Motor neuron (in vitro differentiated cells): ENCODE data around the gene UGGT2. TPM values are rescaled to one million over a fixed set of nuclear protein-coding genes. Genes with fewer than 3 reads are reported as not detected.
"Not testable (repeated sequence)": the region's sequence is repeated elsewhere in the genome, so short reads cannot be mapped to it uniquely, and the experiment has no call there.

Source experiments
- ATAC-seq, 8 experiments: fragments of 200-7000 bp; cut with Tn5 transposase; replicated peaks in 6 of 8; 2 replicates each; pipeline ENCODE4 v1.8.0; 2021; ENCODE audit warnings: mild to moderate bottlenecking in 8 of 8, moderate library complexity in 8 of 8
- H3K27ac ChIP-seq, 2 donors: fragments of 250-450 bp; sonication (Bioruptor Pico); 2 replicates each; pipeline ENCODE4 v1.9.0; 2021; ENCODE audit warnings: antibody characterized with exemption in 2 of 2, mild to moderate bottlenecking in 2 of 2, moderate library complexity in 1 of 2
- H3K4me1 ChIP-seq, 2 donors: fragments of 250-450 bp; sonication (Bioruptor Pico); replicated peaks in 1 of 2; 2 replicates each; pipeline ENCODE4 v1.6.1; 2021; ENCODE audit warnings: antibody characterized with exemption in 2 of 2, mild to moderate bottlenecking in 2 of 2, moderate library complexity in 1 of 2
- H3K4me3 ChIP-seq, 5 donors: fragments of 250-450 bp; sonication (Bioruptor Pico); 2 replicates each; pipeline ENCODE4 v1.9.0; 2021; ENCODE audit warnings: antibody characterized with exemption in 5 of 5, mild to moderate bottlenecking in 5 of 5, moderate library complexity in 4 of 5
- WGBS, 10 experiments: fragments of 450-650 bp; shearing (Covaris generic); methylation state at CpG; one replicate each; pipeline ENCODE4 v1.0.0; 2022; 5-methylcytosine and 5-hydroxymethylcytosine counted together
- in situ Hi-C, 9 experiments: fragments of 400-800 bp; cut with MboI; loops; one replicate each; pipeline ENCODE4 v1.15.0; 2021; ENCODE audit warnings: low sequenced_read_pairs in 9 of 9, low pct_unique_long_range_greater_than_20kb in 2 of 9; ENCODE audit not compliant: unreplicated experiment in 9 of 9
- total RNA-seq, 8 experiments: library from RNA; unstranded; fragments of 300-600 nt; gene quantifications; 2 replicates each; pipeline versions ENCODE4 v1.2.3 to v1.2.4, GENCODE V29; 2022

UGGT2 gene
- total RNA-seq, 8 experiments from 2014 or later: 21.7 to 50.0 (median 33.8) TPM

DNA sequence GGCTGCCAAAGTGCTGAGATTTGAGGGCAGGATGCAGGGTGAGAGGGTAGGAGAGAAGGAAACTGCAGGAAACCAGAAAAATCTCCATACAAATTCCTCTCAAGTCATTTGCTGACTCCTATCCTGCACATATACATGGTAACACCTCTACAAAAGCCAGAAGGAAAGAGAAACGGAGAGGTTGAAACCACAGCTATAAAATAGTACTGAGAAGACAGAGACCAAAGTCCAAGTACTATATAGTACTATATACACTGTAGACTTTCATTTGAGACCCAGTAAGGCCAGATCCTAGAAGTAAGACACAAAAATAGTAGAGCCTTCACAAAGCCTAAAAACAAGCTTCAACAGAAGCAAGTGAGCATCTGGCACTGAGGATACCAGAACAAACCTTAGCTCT lies 103.1 kb downstream of the UGGT2 start:
- Histone ChIP-seq H3K4me3 (no peak overlapping the region), H3K4me1 (peaks cover 0 to 3% of the 10 kb centered on the region in 2 donors), H3K27ac (no peak overlapping the region)
- in situ Hi-C loops: no loop called here
- WGBS, 10 experiments: 0 to 100% (median 80%) methylated on average over 1 of the region's 1 CpG; no CpG with 5 or more reads in 1 of the 10 experiments
- ATAC-seq: no peak

DNA sequence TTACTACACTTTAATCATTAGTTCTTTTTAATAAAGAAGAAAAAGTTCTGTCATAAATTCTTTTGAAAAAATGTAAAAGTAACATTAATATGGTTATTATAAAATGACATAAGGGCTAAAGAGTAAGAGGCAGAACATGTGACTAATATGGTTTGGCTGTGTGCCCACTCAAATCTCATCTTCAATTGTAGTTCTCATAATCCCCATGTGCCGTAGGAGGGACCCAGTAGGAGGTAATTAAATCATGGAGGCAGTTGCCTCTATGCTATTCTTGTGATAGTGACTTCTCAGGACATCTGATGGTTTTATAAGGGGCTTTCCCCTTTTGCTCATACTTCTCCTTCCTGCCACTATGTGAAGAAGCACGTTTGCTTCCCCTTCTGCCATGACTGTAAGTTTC lies 104.5 kb downstream of the UGGT2 start:
- Histone ChIP-seq H3K27ac (no peak overlapping the region), H3K4me3 (no peak overlapping the region), H3K4me1 (no peaks in the 10 kb centered on the region)
- in situ Hi-C loops: no loop called here
- WGBS, 10 experiments: 50 to 100% (median 87%) methylated on average over 1 to 2 of the region's 2 CpGs; no CpG with 5 or more reads in 4 of the 10 experiments
- no peak for ATAC-seq

DNA sequence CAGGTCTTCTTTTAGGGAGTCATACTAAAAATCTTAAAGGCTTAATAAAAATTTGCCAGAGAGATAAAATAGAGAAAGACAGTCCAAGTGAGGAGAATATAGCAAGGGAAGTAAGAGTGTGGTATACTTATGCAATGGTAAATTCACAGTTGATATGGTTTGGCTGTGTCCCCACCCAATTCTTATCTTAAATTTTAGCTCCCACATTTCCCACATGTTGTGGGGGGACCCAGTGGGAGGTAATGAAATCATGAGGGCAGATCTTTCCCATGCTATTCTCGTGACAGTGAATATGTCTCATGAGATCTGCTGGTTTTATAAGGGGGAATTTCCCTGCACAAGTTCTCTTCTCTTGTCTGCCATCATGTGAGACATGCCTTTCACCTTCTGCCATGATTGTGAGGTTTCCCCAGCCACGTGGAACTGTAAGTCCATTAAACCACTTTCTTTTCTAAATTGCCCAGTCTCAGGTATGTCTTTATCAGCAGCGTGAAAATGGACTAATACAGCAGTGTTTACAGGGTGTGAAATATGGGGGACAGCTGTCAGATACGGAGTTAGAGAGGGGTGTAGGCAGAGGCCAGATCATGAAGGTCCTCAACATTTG lies 115.4 kb downstream of the UGGT2 start:
- no peak for ATAC-seq
- 79 to 100% (median 89%) methylated on average over 1 to 4 of the region's 4 CpGs; no CpG with 5 or more reads in 5 of the 10 experiments for WGBS, 10 experiments
- in situ Hi-C loops: no loop called here
- H3K4me3 ChIP-seq: no peak overlapping the region
- H3K27ac ChIP-seq: no peak overlapping the region
- H3K4me1 ChIP-seq: no peaks in the 10 kb centered on the region

DNA sequence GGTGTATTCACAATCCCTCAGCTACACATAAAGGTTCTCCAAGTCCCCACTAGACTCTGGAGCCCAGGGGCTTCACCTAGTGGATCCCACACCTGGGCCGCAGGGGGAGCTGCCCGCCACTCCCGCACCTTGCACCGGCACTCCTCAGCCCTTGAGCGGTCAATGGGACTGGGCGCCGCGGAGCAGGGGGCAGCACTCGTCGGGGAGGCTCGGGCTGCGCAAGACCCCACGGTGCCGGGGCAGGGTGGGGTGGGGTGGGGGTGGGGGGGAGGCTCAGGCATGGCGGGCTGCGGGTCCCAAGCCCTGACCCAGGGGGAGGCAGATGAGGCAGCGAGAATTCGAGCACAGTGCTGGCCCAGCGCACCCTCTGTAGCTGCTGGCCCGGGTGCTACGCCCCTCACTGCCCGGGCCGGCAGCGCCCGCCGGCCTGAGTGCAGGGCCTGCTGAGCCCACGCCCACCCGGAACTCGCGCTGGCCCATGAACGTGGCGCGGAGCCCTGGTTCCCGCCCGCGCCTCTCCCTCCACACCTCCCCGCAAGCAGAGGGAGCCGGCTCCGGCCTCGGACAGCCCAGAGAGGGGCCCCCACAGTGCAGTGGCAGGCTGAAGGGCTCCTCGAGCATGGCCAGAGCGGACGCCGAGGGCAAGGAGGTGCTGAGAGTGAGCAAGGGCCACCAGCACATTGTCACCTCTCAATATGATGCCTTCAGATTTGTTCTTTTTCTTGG lies 121.7 kb downstream of the UGGT2 start:
- no peak for ATAC-seq
- in situ Hi-C loops: no loop called here
- H3K27ac ChIP-seq: no peak overlapping the region
- no peaks in the 10 kb centered on the region for H3K4me1 ChIP-seq
- no peak overlapping the region for H3K4me3 ChIP-seq
- 60 to 100% (median 100%) methylated on average over 1 to 6 of the region's 44 CpGs; no CpG with 5 or more reads in 3 of the 10 experiments for WGBS, 10 experiments

DNA sequence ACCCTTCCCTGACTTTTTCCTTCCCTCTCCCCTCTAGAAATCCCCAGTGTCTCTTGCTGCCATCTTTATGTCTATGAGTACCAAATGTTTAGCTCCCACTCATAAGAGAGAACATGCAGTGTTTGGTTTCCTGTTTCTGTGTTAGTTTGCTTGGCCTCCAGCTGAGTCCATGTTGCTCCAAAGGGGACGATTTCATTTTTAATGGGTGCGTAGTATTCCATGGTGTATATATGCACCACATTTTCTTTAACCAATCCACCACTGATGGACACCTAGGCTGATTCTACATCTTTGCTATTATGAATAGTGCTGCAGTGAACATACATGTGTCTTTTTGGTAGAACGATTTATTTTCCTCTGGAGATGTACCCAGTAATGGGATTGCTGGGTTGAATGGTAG lies 123.8 kb downstream of the UGGT2 start:
- 93 to 100% (median 100%) methylated on average over 1 to 3 of the region's 3 CpGs; no CpG with 5 or more reads in 3 of the 10 experiments for WGBS, 10 experiments

DNA sequence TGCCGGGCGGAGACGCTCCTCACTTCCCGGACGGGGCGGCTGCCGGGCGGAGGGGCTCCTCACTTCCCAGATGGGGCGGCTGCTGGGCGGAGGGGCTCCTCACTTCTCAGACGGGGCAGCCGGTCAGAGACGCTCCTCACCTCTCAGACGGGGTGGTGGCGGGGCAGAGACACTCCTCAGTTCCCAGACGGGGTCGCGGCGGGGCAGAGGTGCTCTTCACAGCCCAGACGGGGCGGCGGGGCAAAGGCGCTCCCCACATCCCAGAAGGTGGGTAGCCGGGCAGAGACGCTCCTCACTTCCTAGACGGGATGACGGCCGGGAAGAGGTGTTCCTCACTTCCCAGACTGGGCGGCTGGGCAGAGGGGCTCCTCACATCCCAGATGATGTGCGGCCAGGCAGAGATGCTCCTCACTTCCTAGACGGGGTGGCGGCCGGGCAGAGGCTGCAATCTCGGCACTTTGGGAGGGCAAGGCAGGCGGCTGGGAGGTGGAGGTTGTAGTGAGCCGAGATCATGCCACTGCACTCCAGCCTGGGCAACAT lies 124.8 kb downstream of the UGGT2 start:
- H3K27ac ChIP-seq, ATAC-seq, H3K4me1 ChIP-seq, H3K4me3 ChIP-seq, in situ Hi-C loops: not testable (repeated sequence)
- WGBS, 10 experiments: no CpG with 5 or more reads among the region's 36 CpGs

More for the DNA sequence above, 123.8 kb downstream of the UGGT2 start:
- Histone ChIP-seq H3K4me1 (no peaks in the 10 kb centered on the region), H3K27ac (no peak overlapping the region), H3K4me3 (no peak overlapping the region)
- in situ Hi-C loops: no loop called here
- no peak for ATAC-seq

DNA sequence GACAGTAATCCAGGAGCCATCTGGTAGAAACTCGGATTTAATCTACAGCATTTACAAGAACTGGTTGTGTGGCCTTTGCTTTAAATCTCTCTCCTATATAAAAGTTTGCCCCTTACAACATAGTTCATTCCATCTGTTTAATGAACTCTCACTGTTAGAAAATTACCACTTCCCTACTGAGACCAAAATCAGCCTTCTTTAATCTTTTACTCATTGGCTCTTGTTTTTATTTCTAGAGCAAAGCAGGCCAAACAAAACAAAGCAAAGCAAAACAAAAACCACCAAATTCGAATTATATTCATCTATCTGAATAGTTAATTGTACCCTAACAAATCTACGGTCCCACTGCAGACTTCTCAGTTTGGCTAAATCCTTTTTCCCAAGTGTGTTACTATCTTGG lies 127.0 kb downstream of the UGGT2 start:
- 44 to 97% (median 71%) methylated on average over 2 to 3 of the region's 3 CpGs for WGBS, 10 experiments
- Histone ChIP-seq H3K4me1 (no peaks in the 10 kb centered on the region), H3K27ac (no peak overlapping the region), H3K4me3 (no peak overlapping the region)
- no peak for ATAC-seq
- in situ Hi-C loops: no loop called here

DNA sequence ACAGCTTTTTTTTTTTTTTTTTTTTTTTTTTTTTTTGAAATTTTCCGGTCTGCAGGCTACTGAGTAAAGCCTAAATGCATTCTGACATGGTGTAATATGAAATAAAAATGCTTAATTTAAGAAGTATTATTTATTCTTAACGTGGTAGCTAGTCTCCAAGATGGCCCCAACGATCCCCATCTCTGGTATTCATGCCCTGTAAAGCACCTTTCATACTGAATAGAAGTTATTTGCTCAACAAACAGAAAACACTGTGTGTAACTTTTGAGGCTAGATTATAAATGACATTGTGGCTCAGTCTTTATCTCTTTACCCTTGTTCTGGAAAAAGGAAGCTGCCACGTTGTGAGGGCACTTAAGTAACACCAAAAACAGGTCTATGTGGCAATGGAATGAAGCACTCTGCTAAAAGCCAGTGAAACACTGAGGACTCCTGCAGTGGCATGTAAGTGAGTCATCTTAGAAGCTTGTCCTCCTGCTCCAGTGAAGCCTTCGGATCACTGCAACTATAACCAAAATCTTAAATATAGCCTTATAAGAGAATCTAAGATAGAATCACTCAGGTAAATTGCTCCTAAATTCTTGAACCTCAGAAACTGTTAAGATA lies 128.7 kb downstream of the UGGT2 start:
- in situ Hi-C loops: no loop called here
- no peak overlapping the region for H3K4me3 ChIP-seq
- WGBS, 10 experiments: 53 to 92% (median 80%) methylated on average over 1 to 5 of the region's 5 CpGs
- no peaks in the 10 kb centered on the region for H3K4me1 ChIP-seq
- no peak overlapping the region for H3K27ac ChIP-seq
- ATAC-seq: peak in 5 of 8 experiments; percentile 18 to 92 (median 48)

DNA sequence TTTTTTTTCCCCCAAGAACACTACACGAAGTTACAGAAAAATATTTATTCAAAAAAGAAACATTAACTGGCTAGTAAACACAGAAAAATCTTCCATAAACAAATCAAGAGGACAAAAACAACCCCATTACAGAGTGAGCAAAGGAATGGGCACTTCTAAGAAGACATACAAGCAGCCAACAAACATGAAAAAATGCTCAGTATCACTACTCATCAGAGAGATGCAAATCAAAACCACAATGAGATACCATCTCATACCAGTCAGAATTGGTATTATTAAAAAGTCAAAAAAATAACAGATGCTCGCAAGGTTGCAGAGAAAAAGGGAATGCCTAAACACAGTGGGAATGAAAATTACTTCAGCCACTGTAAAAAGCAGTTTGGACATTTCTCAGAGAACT lies 131.7 kb downstream of the UGGT2 start:
- Histone ChIP-seq H3K4me1 (no peaks in the 10 kb centered on the region), H3K4me3 (no peak overlapping the region), H3K27ac (no peak overlapping the region)
- peak in 2 of 8 experiments; percentile 19 to 59 for ATAC-seq
- 33 to 100% (median 89%) methylated on average over 1 to 2 of the region's 2 CpGs for WGBS, 10 experiments
- in situ Hi-C loops: no loop called here

DNA sequence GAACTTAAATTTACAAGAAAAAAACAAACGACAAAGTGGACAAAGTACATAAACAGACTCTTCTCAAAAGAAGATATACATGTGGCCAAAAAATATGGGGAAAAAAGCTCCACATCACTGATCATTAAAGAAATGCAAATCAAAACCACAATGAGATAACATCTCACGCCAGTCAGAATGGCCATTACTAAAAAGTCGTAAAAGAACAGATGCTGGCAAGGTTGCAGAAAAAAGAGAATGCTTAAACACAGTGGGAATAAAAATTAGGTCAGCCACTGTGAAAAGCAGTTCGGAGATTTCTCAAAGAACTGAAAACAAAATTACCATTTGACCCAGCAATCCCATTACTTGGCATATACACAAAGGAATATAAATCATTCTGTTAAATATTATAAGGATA lies 132.7 kb downstream of the UGGT2 start:
- Histone ChIP-seq H3K27ac (no peak overlapping the region), H3K4me1 (no peaks in the 10 kb centered on the region), H3K4me3 (no peak overlapping the region)
- in situ Hi-C loops: no loop called here
- peak in 3 of 8 experiments; percentile 32 to 68 (median 61) for ATAC-seq
- 25 to 97% (median 89%) methylated on average over 3 to 4 of the region's 4 CpGs; no CpG with 5 or more reads in 1 of the 10 experiments for WGBS, 10 experiments

DNA sequence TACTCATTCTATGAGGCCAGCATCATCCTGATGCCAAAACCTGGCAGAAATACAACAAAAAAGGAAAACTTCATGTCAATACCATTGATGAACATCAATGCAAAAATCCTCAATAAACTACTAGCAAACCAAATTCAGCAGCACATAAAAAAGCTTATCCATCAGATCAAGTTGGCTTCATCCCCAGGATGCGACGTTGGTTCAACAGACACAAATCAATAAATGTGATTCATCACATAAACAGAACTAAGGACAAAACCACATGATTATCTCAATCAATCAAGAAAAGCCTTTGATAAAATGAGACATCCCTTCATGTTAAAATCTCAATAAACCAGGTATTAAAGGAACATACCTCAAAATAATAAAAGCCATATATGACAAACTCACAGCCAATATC lies 134.3 kb downstream of the UGGT2 start:
- WGBS, 10 experiments: 36 to 100% (median 91%) methylated on average over 2 of the region's 2 CpGs; no CpG with 5 or more reads in 4 of the 10 experiments
- no peak overlapping the region for H3K4me3 ChIP-seq

DNA sequence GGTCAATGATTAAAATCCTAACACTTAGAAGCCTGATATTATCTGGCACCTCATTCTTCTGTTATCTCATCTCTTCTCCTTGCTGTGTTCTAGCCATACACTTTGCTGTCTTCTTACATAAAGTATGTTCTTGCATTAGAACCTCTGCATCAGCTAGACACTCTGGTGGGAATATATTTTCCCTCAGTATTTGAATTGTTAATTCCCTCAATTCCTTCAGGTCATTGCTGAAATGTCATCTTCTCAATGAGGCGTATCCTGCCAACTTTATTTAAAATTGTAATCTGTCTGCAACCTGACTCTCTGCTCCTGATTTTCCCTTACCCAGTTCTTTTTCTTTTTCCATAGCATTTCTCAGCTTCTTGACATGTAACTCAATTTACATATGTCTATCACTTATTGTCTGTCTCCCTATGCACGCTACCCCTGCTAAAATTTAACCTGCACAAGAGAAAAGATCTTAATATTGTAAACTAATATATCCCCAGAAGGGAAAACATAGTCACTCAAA lies 138.2 kb downstream of the UGGT2 start:
- Histone ChIP-seq H3K27ac (no peak overlapping the region), H3K4me1 (no peaks in the 10 kb centered on the region), H3K4me3 (no peak overlapping the region)
- in situ Hi-C loops: no loop called here
- whole genome bisulfite sequencing, 10 experiments: 5 to 100% (median 57%) methylated on average over 1 to 2 of the region's 2 CpGs; no CpG with 5 or more reads in 2 of the 10 experiments
- ATAC-seq: peak in 3 of 8 experiments; percentile 99

More for the DNA sequence above, 134.3 kb downstream of the UGGT2 start:
- in situ Hi-C loops: no loop called here
- no peak overlapping the region for H3K27ac ChIP-seq
- ATAC-seq: no peak
- no peaks in the 10 kb centered on the region for H3K4me1 ChIP-seq

DNA sequence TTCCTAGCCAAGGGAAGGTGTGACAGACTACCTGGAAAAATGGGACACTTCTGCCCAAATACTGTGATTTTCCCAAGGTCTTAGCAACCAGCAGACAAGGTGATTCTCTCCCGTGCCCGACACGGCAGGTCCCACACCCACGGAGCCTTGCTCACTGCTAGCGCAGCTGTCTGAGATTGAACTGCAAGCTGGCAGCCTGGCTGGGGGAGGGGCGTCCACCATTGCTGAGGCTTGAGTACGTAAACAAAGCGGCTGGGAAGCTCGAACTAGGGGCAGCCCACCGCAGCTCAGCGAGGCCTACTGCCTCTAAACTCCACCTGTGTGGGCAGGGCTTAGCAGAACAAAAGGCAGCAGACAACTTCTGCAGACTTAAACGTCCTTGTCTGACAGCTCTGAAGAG lies 146.2 kb downstream of the UGGT2 start:
- Histone ChIP-seq H3K4me3 (no peak overlapping the region), H3K27ac (no peak overlapping the region), H3K4me1 (no peaks in the 10 kb centered on the region)
- in situ Hi-C loops: no loop called here
- WGBS, 10 experiments: 60 to 100% (median 100%) methylated on average over 1 of the region's 12 CpGs; no CpG with 5 or more reads in 7 of the 10 experiments
- ATAC-seq: no peak
